Rectal smooth muscle tissue (tissue), 1 donor: ENCODE data around the gene TXNDC11.
A peak's percentile ranks its signal among the peaks of the same experiment; 100 is the strongest.

ENCODE experiments used
- H3K27ac ChIP-seq: one replicate; pipeline ENCODE4 v1.7.0; 2013; ENCODE audit warnings: low read depth, low read length, inconsistent platforms
- H3K27me3 ChIP-seq: one replicate; pipeline ENCODE4 v1.7.0; 2013; ENCODE audit warnings: low read length; ENCODE audit not compliant: control insufficient read depth, insufficient read depth
- H3K36me3 ChIP-seq: one replicate; pipeline ENCODE4 v1.7.0; 2013; ENCODE audit warnings: low read length; ENCODE audit not compliant: control insufficient read depth, insufficient read depth
- H3K4me1 ChIP-seq: one replicate; pipeline ENCODE4 v1.7.0; 2013; ENCODE audit warnings: low read length; ENCODE audit not compliant: control insufficient read depth, insufficient read depth
- H3K4me3 ChIP-seq: one replicate; pipeline ENCODE4 v1.7.0; 2013; ENCODE audit warnings: low read length
- H3K9ac ChIP-seq: one replicate; pipeline ENCODE4 v1.7.0; 2013; ENCODE audit warnings: low read length

Gene TXNDC11

DNA sequence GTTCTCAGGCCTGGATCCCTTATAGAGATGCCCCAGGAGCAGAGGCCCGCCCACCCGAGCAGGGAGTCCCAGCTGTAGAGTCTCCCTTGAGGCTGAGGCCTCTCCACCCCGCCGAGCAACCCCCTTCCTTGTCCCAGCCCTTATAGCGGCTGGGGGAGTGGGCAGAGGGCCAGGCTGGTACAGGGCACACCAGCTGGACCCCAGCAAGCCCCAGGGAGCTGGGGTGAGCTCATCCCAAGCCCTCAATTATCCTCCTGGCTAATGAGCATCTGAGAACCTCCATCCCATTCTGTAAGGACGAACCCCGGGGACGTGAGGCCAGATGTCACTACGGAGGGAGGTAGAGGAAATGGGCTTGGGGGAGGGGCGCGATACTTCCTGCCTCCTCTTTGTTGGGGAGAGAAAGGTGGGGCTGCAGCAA is 77.6 kb downstream of the TXNDC11 start:
- H3K4me1 ChIP-seq = no peaks in the 10 kb centered on the region
- H3K36me3 ChIP-seq = no peaks in the 10 kb centered on the region
- no peak overlapping the region for H3K27ac ChIP-seq
- H3K27me3 ChIP-seq = no peaks in the 10 kb centered on the region
- no peak overlapping the region for H3K4me3 ChIP-seq
- H3K9ac ChIP-seq = no peak overlapping the region

DNA sequence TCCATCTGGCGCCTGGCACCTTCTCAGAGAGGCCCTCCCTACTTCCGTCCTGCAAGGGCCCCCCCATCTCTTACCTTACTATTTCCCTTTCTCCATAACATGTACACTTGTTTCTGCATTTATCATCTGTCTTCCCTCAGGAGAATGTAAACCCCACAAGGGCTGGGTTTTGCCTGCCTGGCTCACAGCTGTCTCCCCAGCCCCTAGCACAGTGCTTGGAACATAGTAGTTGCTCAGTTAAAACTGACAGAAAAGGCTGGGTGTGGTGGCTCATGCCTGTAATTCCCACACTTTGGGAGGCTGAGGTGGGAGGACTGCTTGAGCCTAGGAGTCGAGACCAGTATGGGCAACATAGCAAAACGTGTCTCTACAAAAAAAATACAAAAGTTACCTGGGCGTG is 80.1 kb downstream of the TXNDC11 start:
- Histone ChIP-seq H3K27ac (no peak overlapping the region), H3K4me1 (no peaks in the 10 kb centered on the region), H3K4me3 (no peak overlapping the region), H3K27me3 (no peaks in the 10 kb centered on the region), H3K9ac (no peak overlapping the region), H3K36me3 (no peaks in the 10 kb centered on the region)

DNA sequence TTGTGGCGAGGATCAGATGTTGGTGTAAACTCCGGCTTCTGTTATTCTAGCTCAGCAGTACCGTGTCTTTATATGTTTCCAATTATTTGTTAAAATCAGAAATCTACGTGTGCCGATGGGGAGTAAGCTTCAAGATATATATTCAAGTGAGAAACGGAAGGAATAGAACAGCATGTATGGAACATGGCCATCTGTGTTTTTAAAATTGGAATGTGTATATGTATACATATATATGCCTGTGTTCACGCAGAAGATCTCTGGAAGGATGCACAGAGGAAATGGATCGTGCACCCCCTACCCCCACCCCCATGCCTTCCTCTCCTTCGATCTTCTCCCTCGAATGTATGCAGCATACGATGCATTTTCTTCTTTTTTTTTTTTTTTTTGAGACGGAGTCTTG is 82.1 kb downstream of the TXNDC11 start:
- Histone ChIP-seq H3K27ac (no peak overlapping the region), H3K4me3 (no peak overlapping the region), H3K36me3 (no peaks in the 10 kb centered on the region), H3K27me3 (no peaks in the 10 kb centered on the region), H3K9ac (no peak overlapping the region), H3K4me1 (no peaks in the 10 kb centered on the region)

DNA sequence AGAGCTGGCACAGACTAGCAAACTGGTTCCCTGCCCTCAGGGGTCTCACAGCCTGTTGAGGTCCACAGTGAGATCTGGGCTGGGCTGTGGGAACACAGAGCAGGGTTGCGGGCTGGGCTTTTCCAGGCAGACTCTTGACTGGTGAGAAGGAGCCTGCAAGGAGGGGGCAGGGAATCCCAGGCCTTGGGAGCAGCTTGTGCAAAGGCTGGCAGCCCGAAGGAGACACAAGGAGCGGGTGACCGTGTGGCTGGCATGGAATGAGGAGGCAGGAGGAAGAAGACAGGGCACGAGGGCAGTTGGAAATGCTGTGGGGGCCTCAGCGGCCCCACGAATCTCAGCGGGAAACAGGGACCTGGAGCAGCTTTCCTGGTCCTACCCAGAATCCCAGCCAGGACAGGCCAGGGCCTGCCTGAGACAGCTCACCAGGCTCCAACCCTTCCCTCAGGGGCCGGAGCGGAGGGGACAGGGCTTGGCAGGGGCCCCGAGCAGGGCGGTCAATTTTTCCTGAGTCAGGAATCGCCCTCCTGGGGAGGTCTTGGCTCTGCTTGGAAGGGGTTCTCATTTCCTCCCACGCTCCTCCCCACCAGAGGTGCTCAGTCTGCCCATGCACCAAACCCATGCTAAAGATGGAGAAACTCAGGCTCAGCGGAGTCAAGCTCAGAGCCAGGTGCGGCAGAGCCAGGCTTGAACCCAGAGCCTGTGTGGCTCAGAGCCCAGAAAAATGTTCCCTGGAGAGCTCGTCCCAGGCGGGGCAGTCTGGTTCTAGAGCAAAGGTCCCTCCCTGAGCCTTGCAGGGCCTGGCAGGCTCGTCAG is 83.6 kb downstream of the TXNDC11 start:
- Histone ChIP-seq H3K27ac (no peak overlapping the region), H3K9ac (no peak overlapping the region), H3K4me1 (no peaks in the 10 kb centered on the region)

DNA sequence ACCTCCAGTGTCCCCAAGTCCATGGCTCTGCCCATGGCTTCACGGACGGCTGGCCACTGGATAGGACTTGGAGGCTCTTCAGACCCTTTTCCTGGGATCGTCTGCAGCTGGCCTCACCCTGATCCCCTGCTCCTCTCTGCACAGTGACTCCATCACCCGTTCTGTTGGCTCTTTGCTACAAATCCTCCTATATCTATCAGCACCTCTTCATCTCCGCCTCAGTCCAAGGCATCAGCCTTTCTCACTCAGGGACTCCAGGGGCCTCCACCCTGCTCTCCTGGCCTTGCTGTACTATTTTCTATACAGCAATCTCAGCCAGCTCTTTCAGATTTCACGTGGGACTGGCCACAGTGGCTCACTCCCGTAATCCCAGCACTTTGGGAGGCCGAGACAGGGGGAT is 85.1 kb downstream of the TXNDC11 start:
- no peaks in the 10 kb centered on the region for H3K36me3 ChIP-seq
- H3K4me1 ChIP-seq = no peaks in the 10 kb centered on the region
- H3K9ac ChIP-seq = no peak overlapping the region
- H3K27me3 ChIP-seq = no peaks in the 10 kb centered on the region
- H3K4me3 ChIP-seq = no peak overlapping the region
- H3K27ac ChIP-seq = no peak overlapping the region

More for the DNA sequence above, 83.6 kb downstream of the TXNDC11 start:
- Histone ChIP-seq H3K4me3 (no peak overlapping the region), H3K36me3 (no peaks in the 10 kb centered on the region), H3K27me3 (no peaks in the 10 kb centered on the region)

DNA sequence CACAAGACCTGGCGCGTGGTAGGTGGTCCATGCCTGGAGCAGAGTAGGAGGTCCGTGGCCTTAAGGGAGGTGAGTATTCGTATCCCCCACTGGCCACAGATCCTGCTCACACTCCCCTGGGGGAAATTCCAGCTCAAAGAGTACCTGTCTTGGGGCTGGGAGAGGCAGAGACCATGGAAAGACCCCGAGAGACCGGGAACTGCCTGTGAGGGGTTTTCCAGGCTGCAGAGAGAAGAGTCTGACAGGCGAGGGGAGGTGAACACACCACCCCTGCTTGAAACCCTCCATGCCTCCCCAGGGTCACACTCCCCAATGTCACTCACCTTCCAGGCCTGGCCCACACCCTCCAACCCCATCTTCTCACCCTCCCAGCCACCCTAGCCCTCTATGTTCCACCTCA is 87.0 kb downstream of the TXNDC11 start:
- H3K9ac ChIP-seq = no peak overlapping the region
- H3K4me3 ChIP-seq = no peak overlapping the region
- no peaks in the 10 kb centered on the region for H3K36me3 ChIP-seq
- no peaks in the 10 kb centered on the region for H3K4me1 ChIP-seq
- no peaks in the 10 kb centered on the region for H3K27me3 ChIP-seq
- H3K27ac ChIP-seq = no peak overlapping the region

DNA sequence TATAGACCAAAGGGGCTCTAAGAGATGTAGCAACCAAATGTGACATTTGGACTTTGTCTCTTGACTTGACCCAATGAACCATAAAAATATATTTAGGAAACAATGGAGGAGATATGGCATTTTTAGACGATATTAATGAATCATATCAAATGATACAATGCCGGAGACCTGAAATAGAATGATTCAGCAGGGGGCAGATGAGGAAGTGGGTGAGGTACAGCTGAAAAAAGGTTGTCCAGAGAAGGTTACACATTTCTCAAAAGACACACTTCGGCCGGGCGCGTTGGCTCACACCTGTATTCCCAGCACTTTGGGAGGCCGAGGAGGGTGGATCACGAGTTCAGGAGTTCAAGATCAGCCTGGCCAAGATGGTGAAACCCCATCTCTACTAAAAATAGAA is 90.9 kb downstream of the TXNDC11 start:
- Histone ChIP-seq H3K4me3 (no peak overlapping the region), H3K4me1 (no peaks in the 10 kb centered on the region), H3K27me3 (no peaks in the 10 kb centered on the region), H3K27ac (no peak overlapping the region), H3K36me3 (no peaks in the 10 kb centered on the region), H3K9ac (no peak overlapping the region)

DNA sequence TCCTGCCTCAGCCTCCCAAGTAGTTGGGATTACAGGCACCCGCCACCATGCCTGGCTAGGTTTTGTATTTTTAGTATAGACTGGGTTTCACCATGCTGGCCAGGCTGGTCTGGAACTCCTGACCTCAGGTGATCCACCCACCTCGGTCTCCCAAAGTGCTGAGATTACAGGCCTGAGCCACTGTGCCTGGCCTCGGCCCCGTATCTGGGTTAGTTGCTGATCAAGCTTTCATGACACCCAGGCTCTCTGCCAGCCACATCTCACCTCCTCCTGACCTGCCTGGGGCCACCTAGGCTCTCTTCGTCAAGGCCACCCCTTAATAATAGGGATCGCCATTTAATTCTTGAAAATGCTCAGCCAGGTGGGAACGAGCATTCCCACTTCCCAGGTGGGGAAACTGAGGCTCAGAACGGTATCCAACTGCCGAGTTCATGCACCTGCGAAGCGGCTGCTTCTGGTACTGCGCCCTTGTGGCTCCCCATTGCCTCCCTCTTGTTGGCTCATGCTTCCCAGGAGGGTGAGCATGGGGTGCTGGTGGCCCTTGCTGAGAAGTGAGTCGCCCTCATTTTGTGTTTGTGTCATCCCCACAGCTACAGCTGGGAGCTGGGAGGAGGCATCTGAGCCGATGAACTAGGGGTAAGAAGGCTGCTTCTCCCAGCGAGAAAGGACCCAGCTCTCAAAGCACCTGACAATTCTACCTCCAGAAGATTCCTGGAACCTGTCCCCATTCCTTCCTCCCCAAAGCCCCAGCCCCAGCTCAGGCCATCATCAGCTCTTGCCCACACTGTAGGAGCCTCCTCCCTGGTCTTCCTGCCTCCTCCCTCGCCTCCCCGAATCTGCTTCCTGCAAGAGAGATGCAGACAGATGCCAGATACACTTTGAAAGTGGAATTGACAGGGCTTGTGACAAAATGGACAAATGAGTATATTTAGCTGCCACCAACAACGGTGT is 91.7 kb downstream of the TXNDC11 start:
- no peaks in the 10 kb centered on the region for H3K27me3 ChIP-seq
- H3K9ac ChIP-seq = no peak overlapping the region
- no peaks in the 10 kb centered on the region for H3K36me3 ChIP-seq
- no peak overlapping the region for H3K27ac ChIP-seq
- no peak overlapping the region for H3K4me3 ChIP-seq
- H3K4me1 ChIP-seq = no peaks in the 10 kb centered on the region

DNA sequence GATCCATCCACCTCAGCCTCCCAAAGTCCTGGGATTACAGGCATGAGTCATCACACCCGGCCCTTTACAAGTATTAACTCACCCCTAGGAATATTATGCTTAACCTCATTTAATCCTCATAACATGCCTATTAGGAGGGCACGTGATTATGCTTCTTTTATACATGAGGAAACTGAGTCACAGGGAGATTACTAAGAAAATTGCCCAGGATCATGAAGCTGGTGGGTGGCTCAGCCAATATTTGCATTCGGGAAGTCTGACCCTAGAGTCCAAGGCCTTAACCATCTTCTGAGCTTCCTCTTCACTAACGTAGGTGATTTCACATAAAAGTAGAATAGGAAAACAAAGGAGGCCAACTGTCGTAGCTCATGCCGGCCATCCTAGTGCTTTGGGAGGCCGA is 93.4 kb downstream of the TXNDC11 start:
- H3K27me3 ChIP-seq = no peaks in the 10 kb centered on the region
- H3K36me3 ChIP-seq = no peaks in the 10 kb centered on the region
- H3K4me1 ChIP-seq = no peaks in the 10 kb centered on the region
- H3K27ac ChIP-seq = no peak overlapping the region
- no peak overlapping the region for H3K4me3 ChIP-seq
- no peak overlapping the region for H3K9ac ChIP-seq

DNA sequence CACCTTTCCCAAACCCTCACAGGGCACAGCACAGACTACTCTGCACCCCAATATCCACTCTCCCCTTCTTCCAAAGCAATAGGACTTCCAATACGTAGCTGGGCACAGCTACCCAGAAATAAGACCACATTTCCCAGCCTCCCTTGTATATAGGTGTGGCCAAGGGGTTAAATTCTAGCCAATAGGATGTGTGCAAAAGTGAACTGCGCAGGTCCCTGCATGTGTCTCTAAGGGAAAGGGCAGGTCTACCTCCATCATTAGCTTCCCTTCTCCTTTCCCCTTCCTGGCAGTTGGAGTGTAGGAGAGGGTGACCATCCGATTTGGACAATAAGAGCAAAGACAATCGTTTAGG is 99.9 kb downstream of the TXNDC11 start:
- H3K4me3 ChIP-seq = no peak overlapping the region
- no peaks in the 10 kb centered on the region for H3K36me3 ChIP-seq
- no peaks in the 10 kb centered on the region for H3K27me3 ChIP-seq
- H3K27ac ChIP-seq = no peak overlapping the region
- no peak overlapping the region for H3K9ac ChIP-seq
- H3K4me1 ChIP-seq = peaks cover 14% of the 10 kb centered on the region

DNA sequence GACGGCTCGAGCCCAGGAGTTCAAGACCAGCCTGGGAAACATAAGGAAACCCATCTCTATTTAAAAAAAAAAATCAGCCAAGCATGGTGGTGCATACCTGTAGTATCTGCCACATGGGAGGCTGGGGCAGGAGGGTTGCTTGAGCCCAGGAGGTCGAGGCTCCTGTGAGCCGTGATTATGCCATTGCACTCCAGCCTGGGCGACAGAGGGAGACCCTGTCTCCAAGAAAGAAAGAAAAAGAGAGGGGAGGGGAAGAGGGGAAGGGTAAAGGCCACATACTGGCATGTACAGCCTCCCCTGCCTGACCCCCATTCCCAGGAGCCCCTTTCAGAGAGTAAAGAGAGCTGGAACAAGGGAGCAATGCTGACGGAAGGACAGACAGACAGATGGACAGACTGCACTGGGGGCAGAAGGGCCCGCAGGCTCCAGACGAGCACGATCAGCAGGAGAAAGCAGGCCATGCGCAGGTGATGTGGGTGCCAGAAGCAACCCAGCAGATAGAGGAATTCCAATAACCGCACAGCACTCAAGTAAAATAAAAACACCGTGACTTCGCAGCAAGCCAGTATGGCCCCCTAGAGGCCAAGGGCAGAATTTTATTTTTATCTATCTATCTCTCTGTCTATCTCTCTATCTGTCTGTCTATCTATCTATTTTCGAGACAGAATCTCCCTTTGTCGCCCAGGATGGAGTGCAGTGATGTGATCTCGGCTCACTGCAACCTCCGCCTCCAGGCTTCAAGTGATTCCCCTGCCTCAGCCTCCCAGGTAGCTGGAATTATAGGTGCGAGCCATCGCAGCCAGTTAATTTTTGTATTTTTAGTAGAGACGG is 101.5 kb downstream of the TXNDC11 start:
- peak overlapping the region; percentile 76 for H3K27ac ChIP-seq
- no peak overlapping the region for H3K9ac ChIP-seq
- H3K4me1 ChIP-seq = peaks cover 14% of the 10 kb centered on the region
- H3K27me3 ChIP-seq = no peaks in the 10 kb centered on the region
- no peak overlapping the region for H3K4me3 ChIP-seq
- no peaks in the 10 kb centered on the region for H3K36me3 ChIP-seq
